GM12878 (cell line): Measurements from ENCODE around the gene HPSE2.
A peak's percentile ranks its signal among the peaks of the same experiment; 100 is the strongest.

ENCODE experiments used
- ASH2L ChIP-seq: fragments of 300-600, 200-600 bp; sonication (generic); IDR thresholded peaks from 2 replicates; pipeline ENCODE4 v1.6.1; 2017; ENCODE audit warnings: low read depth, mild to moderate bottlenecking, borderline replicate concordance
- CTCF ChIP-seq, 3 experiments: IDR thresholded peaks in 2 of 3; conservative IDR thresholded peaks in 1 of 3; 2 replicates each; pipeline ENCODE4 v1.5.1; 2011; ENCODE audit warnings: low read depth in 3 of 3, low read length in 3 of 3, mild to moderate bottlenecking in 3 of 3, control low read depth in 2 of 3, moderate library complexity in 2 of 3, inconsistent platforms in 1 of 3, mixed read lengths in 1 of 3; ENCODE audit not compliant: control insufficient read depth in 2 of 3, insufficient read depth in 1 of 3; ENCODE audit errors: extremely low read depth in 1 of 3
- EP300 ChIP-seq, 2 experiments: fragments of 150-350 bp in 1 of 2; IDR thresholded peaks; 2 replicates each; pipeline ENCODE4 v1.6.1; 2011 to 2012; ENCODE audit warnings: low read depth in 2 of 2, low read length in 2 of 2, borderline replicate concordance in 1 of 2, improper control_type of control experiment in 1 of 2, inconsistent platforms in 1 of 2; ENCODE audit not compliant: control insufficient read depth in 1 of 2
- NFXL1 ChIP-seq: fragments of 450-650 bp; IDR thresholded peaks from 2 replicates; pipeline ENCODE4 v1.6.1; 2017; ENCODE audit warnings: antibody characterized with exemption, mild to moderate bottlenecking, borderline replicate concordance
- PBX3 ChIP-seq: IDR thresholded peaks from 2 replicates; pipeline ENCODE4 v1.6.1; 2011; ENCODE audit warnings: mild to moderate bottlenecking, low read depth, low read length, moderate library complexity; ENCODE audit not compliant: insufficient replicate concordance
- ZSCAN29 ChIP-seq: fragments of 450-650 bp; IDR thresholded peaks from 2 replicates; pipeline ENCODE4 v1.6.1; 2017; ENCODE audit warnings: mild to moderate bottlenecking, moderate library complexity

GRCh38 chr10:98425511-98426352, 809.9 kb downstream of the HPSE2 start:
- no peak for TF ChIP-seq ZSCAN29
- TF ChIP-seq PBX3 = no peak
- peak; percentile 66 to 93 (median 78) for TF ChIP-seq CTCF (IDR thresholded peaks at IDR 0.05 in 2 of 3, conservative IDR thresholded peaks at IDR 0.05 in 1 of 3; ENCODE audit: control insufficient read depth in 2 of 3, extremely low read depth in 1 of 3, insufficient read depth in 1 of 3, low read depth in 3 of 3, low read length in 3 of 3)
- TF ChIP-seq NFXL1 = no peak
- TF ChIP-seq ASH2L = no peak
- no peak for TF ChIP-seq EP300 (IDR thresholded peaks at IDR 0.05; ENCODE audit: borderline replicate concordance in 1 of 2, control insufficient read depth in 1 of 2, low read depth in 2 of 2, low read length in 2 of 2)
